SK-N-SH treated with all-trans-retinoic acid at 6 μM for 48 hours (cell line): ENCODE data around the gene PLGRKT.

Experiments used
- ARNTL ChIP-seq: fragments of 450-650 bp; formaldehyde crosslinking; IDR thresholded peaks from 2 replicates; pipeline ENCODE4 v1.5.0; 2020; ENCODE audit warnings: low read depth, mild to moderate bottlenecking, moderate library complexity, borderline replicate concordance
- ISL1 ChIP-seq: fragments of 250-450 bp; sonication (Bioruptor Pico); IDR thresholded peaks from 2 replicates; pipeline ENCODE4 v2.1.2; 2022; ENCODE audit warnings: mild to moderate bottlenecking, moderate library complexity
- SNAI2 ChIP-seq: fragments of 250-450 bp; sonication (Bioruptor Pico); IDR thresholded peaks from 2 replicates; pipeline ENCODE4 v1.5.0; 2020; ENCODE audit warnings: mild to moderate bottlenecking, moderate library complexity
- ZNF565 ChIP-seq: fragments of 450-650 bp; formaldehyde crosslinking; conservative IDR thresholded peaks from 2 replicates; pipeline ENCODE4 v1.5.0; 2020; ENCODE audit warnings: low read depth, mild to moderate bottlenecking, moderate library complexity
- ZNF70 ChIP-seq: fragments of 450-650 bp; formaldehyde crosslinking; IDR thresholded peaks from 2 replicates; pipeline ENCODE4 v1.5.0; 2020; ENCODE audit warnings: mild to moderate bottlenecking, moderate library complexity
- TF ChIP-seq, protein P1 (sequence below): fragments of 250-450 bp; sonication (Bioruptor Pico); IDR thresholded peaks from 2 replicates; pipeline ENCODE4 v1.8.0; 2021; ENCODE audit warnings: low read depth, mild to moderate bottlenecking, moderate library complexity, borderline replicate concordance
- TF ChIP-seq, protein P2 (sequence below): fragments of 250-450 bp; sonication (Bioruptor Pico); IDR thresholded peaks from 2 replicates; pipeline ENCODE4 v1.5.0; 2020; ENCODE audit warnings: mild to moderate bottlenecking, moderate library complexity
- TF ChIP-seq, protein P3 (sequence below): fragments of 250-450 bp; sonication (Bioruptor Pico); IDR thresholded peaks from 2 replicates; pipeline ENCODE4 v1.5.1; 2021; ENCODE audit warnings: mild to moderate bottlenecking, moderate library complexity

DNA sequence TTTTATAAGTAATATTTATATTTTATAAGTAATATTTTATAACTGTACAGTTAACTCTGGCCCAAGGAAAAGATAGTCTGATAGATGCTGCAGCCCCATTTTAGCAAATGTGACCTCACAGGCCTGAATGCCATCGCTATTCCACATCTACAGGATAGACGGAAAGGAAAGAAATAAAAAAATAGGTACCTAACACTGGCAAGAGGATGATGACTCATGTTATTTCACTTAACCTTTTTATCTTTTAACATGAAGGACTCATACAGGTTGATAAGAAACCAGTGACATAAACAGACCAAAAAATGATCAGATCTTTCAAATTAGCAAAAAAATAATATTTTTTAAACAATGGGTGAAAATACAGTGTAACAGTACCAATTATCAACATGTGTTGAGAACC, 15.3 kb upstream of the PLGRKT start:
- TF ChIP-seq, protein P1, sequence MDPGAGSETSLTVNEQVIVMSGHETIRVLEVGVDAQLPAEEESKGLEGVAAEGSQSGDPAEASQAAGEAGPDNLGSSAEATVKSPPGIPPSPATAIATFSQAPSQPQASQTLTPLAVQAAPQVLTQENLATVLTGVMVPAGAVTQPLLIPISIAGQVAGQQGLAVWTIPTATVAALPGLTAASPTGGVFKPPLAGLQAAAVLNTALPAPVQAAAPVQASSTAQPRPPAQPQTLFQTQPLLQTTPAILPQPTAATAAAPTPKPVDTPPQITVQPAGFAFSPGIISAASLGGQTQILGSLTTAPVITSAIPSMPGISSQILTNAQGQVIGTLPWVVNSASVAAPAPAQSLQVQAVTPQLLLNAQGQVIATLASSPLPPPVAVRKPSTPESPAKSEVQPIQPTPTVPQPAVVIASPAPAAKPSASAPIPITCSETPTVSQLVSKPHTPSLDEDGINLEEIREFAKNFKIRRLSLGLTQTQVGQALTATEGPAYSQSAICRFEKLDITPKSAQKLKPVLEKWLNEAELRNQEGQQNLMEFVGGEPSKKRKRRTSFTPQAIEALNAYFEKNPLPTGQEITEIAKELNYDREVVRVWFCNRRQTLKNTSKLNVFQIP (CRISPR knock-in tag): no peak
- TF ChIP-seq ISL1 (CRISPR knock-in tag): no peak
- TF ChIP-seq ZNF565 (CRISPR knock-in tag): no peak
- TF ChIP-seq, protein P2, sequence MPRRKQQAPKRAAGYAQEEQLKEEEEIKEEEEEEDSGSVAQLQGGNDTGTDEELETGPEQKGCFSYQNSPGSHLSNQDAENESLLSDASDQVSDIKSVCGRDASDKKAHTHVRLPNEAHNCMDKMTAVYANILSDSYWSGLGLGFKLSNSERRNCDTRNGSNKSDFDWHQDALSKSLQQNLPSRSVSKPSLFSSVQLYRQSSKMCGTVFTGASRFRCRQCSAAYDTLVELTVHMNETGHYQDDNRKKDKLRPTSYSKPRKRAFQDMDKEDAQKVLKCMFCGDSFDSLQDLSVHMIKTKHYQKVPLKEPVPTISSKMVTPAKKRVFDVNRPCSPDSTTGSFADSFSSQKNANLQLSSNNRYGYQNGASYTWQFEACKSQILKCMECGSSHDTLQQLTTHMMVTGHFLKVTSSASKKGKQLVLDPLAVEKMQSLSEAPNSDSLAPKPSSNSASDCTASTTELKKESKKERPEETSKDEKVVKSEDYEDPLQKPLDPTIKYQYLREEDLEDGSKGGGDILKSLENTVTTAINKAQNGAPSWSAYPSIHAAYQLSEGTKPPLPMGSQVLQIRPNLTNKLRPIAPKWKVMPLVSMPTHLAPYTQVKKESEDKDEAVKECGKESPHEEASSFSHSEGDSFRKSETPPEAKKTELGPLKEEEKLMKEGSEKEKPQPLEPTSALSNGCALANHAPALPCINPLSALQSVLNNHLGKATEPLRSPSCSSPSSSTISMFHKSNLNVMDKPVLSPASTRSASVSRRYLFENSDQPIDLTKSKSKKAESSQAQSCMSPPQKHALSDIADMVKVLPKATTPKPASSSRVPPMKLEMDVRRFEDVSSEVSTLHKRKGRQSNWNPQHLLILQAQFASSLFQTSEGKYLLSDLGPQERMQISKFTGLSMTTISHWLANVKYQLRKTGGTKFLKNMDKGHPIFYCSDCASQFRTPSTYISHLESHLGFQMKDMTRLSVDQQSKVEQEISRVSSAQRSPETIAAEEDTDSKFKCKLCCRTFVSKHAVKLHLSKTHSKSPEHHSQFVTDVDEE (CRISPR knock-in tag): no peak
- no peak for TF ChIP-seq ARNTL (CRISPR knock-in tag)
- TF ChIP-seq, protein P3, sequence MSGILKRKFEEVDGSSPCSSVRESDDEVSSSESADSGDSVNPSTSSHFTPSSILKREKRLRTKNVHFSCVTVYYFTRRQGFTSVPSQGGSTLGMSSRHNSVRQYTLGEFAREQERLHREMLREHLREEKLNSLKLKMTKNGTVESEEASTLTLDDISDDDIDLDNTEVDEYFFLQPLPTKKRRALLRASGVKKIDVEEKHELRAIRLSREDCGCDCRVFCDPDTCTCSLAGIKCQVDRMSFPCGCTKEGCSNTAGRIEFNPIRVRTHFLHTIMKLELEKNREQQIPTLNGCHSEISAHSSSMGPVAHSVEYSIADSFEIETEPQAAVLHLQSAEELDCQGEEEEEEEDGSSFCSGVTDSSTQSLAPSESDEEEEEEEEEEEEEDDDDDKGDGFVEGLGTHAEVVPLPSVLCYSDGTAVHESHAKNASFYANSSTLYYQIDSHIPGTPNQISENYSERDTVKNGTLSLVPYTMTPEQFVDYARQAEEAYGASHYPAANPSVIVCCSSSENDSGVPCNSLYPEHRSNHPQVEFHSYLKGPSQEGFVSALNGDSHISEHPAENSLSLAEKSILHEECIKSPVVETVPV (CRISPR knock-in tag): no peak
- no peak for TF ChIP-seq ZNF70 (CRISPR knock-in tag)
- TF ChIP-seq SNAI2 (CRISPR knock-in tag): no peak
